ENCODE measurements around the gene PXMP4. TPM values are rescaled to one million over a fixed set of nuclear protein-coding genes. Genes with fewer than 3 reads are reported as not detected.

The PXMP4 gene
- total RNA-seq, 1 experiment from 2014 or later, result 3.3 TPM

DNA sequence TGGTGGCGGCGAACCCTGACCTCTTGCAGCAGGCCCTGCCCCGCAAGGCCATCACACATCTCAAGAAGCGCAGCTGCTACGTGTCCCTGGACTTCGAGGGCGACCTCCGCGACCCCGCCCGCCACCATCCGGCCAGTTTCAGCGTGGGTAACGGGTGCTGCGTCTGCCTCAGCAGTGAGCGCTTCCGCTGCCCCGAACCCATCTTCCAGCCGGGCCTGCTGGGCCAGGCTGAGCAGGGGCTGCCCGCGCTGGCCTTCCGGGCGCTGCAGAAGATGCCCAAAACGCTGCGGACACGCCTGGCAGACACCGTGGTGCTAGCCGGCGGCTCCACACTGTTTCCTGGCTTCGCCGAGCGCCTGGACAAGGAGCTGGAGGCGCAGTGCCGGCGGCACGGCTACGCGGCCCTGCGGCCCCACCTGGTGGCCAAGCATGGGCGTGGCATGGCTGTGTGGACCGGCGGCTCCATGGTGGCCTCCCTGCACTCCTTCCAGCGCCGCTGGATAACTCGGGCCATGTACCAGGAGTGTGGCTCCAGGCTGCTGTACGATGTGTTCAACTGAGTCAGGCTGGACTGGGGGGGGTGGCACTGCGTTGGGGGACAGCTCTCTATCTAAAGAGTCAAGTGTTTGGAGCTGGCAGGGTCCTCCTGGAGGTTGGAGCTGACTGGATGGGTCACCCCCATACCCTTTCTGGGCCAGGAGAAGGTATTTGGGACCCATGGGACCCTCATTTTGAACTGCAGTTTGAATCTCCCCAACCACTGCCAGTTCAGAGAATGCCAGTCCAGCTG, 52.2 kb downstream of the PXMP4 start (continued):
- TF ChIP-seq ZNF281 (CRISPR knock-in tag; IDR thresholded peaks at IDR 0.05) (peak; percentile 12; the same call in 1 of the 2 replicates), JUN (CRISPR knock-in tag; IDR thresholded peaks at IDR 0.05) (0 out of 2 replicates have a peak, but pooled peaks have one; percentile 2), TP53 (CRISPR knock-in tag; IDR thresholded peaks at IDR 0.05) (no peak), TCF7 (CRISPR knock-in tag; IDR thresholded peaks at IDR 0.05; ENCODE audit: low read depth) (no peak), ERG (CRISPR knock-in tag; IDR thresholded peaks at IDR 0.05) (no peak), ZNF232 (CRISPR knock-in tag; IDR thresholded peaks at IDR 0.05) (no peak), SMAD4 (CRISPR knock-in tag; IDR thresholded peaks at IDR 0.05) (no peak), TEAD4 (CRISPR knock-in tag; IDR thresholded peaks at IDR 0.05) (no peak), CREB1 (CRISPR knock-in tag; IDR thresholded peaks at IDR 0.05) (0 out of 2 replicates have a peak, but pooled peaks have one; percentile 42), AR (CRISPR knock-in tag; IDR thresholded peaks at IDR 0.05) (no peak), E2F1 (CRISPR knock-in tag; IDR thresholded peaks at IDR 0.05) (0 out of 2 replicates have a peak, but pooled peaks have one; percentile 42), ETV6 (CRISPR knock-in tag; IDR thresholded peaks at IDR 0.05) (no peak), E2F4 (CRISPR knock-in tag; IDR thresholded peaks at IDR 0.05; ENCODE audit: borderline replicate concordance, low read depth) (no peak), CBFB (CRISPR knock-in tag; IDR thresholded peaks at IDR 0.05; ENCODE audit: low read depth) (0 out of 2 replicates have a peak, but pooled peaks have one; percentile 48), FOXJ3 (CRISPR knock-in tag; IDR thresholded peaks at IDR 0.05; ENCODE audit: borderline replicate concordance) (no peak), MAX (CRISPR knock-in tag; IDR thresholded peaks at IDR 0.05) (peak; percentile 93), NR1H2 (CRISPR knock-in tag; IDR thresholded peaks at IDR 0.05) (no peak), ZNF416 (CRISPR knock-in tag; IDR thresholded peaks at IDR 0.05) (no peak), ATF1 (CRISPR knock-in tag; IDR thresholded peaks at IDR 0.05) (0 out of 2 replicates have a peak, but pooled peaks have one; percentile 36), CREM (CRISPR knock-in tag; IDR thresholded peaks at IDR 0.05) (no peak), EMX1 (CRISPR knock-in tag; IDR thresholded peaks at IDR 0.05) (no peak), OVOL2 (CRISPR knock-in tag; IDR thresholded peaks at IDR 0.05; ENCODE audit: borderline replicate concordance) (no peak)
- TF ChIP-seq, protein P1, sequence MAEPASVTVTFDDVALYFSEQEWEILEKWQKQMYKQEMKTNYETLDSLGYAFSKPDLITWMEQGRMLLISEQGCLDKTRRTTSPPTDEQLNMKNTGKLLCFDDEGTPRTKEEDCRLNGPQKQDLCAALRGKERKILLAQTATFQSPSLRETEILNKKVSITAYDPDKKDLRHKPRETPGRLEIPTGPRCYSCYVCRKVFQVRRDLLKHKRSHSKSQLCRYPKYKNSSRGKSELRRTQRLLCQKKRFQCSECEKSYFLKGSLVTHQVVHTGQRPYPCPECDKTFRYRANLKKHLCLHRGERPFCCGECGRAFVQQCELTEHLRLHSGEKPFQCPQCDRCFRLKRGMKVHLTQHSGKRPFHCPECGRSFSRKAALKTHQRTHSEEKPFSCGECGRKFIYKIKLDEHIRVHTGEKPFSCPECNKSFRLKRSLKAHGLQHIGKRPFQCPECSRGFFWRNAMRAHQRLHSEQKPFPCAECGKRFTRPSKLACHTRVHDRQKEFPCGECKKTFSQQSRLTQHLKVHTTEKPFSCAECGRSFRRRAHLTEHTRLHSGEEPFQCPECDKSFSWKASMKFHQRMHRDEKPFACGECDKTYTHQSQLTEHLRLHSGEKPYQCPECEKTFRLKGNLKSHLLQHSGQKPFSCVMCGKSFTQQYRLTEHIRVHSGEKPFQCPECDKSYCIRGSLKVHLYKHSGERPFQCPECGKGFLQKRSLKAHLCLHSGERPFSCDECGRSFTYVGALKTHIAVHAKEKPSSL (CRISPR knock-in tag; conservative IDR thresholded peaks at IDR 0.05), result no peak
- TF ChIP-seq, protein P2, sequence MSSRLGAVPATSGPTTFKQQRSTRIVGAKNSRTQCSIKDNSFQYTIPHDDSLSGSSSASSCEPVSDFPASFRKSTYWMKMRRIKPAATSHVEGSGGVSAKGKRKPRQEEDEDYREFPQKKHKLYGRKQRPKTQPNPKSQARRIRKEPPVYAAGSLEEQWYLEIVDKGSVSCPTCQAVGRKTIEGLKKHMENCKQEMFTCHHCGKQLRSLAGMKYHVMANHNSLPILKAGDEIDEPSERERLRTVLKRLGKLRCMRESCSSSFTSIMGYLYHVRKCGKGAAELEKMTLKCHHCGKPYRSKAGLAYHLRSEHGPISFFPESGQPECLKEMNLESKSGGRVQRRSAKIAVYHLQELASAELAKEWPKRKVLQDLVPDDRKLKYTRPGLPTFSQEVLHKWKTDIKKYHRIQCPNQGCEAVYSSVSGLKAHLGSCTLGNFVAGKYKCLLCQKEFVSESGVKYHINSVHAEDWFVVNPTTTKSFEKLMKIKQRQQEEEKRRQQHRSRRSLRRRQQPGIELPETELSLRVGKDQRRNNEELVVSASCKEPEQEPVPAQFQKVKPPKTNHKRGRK (CRISPR knock-in tag; IDR thresholded peaks at IDR 0.05; ENCODE audit: borderline replicate concordance), result no peak

Data from WTC11 (cell line).